ENCODE results near the gene SYNGR3.

Gene SYNGR3

DNA sequence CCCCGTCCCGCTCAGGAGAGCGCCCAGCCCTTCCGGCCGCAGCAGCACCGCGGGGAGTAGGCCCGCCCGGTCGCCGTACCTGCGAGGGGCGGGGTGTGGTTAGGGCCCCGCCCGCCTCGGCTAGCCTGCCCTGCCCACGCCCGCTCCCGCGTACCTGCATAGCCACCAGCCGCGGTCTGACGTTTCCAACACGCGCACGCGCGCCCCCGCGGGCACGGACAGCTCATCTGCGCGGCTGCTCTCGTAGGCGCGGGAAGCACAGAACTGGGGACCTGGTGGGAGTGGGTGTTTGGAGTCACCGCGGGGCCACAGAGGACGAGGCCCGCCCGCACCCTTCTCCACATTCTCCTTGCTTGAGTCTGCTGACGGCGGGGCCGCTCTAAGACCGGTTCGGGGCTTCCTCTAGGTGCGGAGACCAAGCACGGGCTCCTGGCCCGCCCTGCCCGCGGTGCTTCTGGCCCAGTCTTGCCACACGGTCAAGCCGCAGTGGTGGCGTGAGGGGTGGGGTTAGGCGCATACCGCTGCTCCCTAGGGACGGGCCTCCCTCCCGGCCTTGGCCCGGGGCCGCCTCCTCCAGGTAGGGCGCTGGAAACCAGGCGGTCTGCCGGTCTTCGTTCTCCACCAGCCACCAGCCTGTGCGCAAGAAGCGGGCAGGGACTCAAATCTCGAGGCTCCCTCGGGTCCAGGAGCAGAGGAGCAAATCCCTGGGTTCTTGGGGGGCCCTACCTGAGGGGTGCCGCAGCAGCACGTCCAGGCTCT is 10.3 kb upstream of the SYNGR3 start:
- TF ChIP-seq POLR2AphosphoS5 (IDR thresholded peaks at IDR 0.05; ENCODE audit: low read depth, low read length) = no peak
- no peak for TF ChIP-seq SIN3A (IDR thresholded peaks at IDR 0.05; ENCODE audit: borderline replicate concordance, insufficient read depth, low read length)

DNA sequence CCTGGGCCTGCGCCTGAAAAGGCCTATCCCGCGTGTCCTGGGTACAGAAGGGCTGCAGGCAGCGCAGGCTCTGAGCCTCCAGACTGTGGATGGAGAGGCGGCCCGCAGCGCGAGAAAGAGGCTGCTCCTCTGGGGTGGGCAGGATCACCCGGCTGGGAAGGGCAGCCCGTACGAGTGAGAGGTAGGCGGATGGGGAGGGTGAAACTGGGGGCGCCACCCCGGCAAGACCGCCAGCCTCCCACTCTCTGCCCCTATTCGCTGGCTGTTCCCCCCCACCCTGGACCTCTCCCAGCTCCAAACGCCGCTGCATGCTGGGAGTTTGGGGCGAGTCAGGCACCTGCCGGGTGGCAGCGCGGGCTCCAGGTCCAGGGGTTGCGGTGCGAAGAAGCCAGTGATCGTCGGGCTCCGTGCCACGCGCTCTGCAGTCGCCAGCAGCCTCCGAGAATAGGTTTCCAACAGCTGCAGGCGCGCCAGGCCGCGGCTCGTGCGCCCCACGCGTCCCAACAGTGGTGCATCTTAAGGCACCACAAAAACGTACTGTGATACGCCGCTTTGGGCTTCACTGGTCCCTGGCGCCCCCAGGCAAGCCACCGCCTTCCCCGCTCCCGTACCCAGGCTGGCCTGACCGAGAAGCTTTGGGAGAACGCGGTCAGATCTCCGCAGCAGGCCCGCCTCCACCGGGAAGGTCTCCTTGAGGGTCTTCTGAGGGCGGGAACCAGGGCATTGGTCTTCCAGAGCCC is 9.6 kb upstream of the SYNGR3 start:
- no peak for TF ChIP-seq TAF1 (IDR thresholded peaks at IDR 0.05; ENCODE audit: borderline replicate concordance, insufficient read depth, low read length)
- TF ChIP-seq POLR2AphosphoS5 (IDR thresholded peaks at IDR 0.05; ENCODE audit: low read depth, low read length) = 0 out of 2 replicates have a peak, but pooled peaks have one; percentile 27

DNA sequence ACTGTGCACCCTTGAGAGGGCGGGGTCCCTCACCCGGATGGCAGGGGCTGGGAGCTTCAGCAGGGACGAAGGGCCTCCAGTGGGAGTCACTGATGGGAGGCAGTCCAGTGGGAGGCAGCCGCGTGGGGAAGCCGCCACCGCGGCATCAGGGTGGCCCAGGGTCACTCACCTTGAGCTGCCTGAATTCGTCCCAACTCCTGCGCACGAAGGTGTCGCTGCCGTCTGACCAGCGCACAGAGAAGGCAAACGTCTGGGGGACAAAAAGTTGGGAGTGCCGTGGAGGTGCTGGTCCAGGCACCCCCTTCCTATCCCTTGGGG is 9.0 kb upstream of the SYNGR3 start:
- TF ChIP-seq, protein P1, sequence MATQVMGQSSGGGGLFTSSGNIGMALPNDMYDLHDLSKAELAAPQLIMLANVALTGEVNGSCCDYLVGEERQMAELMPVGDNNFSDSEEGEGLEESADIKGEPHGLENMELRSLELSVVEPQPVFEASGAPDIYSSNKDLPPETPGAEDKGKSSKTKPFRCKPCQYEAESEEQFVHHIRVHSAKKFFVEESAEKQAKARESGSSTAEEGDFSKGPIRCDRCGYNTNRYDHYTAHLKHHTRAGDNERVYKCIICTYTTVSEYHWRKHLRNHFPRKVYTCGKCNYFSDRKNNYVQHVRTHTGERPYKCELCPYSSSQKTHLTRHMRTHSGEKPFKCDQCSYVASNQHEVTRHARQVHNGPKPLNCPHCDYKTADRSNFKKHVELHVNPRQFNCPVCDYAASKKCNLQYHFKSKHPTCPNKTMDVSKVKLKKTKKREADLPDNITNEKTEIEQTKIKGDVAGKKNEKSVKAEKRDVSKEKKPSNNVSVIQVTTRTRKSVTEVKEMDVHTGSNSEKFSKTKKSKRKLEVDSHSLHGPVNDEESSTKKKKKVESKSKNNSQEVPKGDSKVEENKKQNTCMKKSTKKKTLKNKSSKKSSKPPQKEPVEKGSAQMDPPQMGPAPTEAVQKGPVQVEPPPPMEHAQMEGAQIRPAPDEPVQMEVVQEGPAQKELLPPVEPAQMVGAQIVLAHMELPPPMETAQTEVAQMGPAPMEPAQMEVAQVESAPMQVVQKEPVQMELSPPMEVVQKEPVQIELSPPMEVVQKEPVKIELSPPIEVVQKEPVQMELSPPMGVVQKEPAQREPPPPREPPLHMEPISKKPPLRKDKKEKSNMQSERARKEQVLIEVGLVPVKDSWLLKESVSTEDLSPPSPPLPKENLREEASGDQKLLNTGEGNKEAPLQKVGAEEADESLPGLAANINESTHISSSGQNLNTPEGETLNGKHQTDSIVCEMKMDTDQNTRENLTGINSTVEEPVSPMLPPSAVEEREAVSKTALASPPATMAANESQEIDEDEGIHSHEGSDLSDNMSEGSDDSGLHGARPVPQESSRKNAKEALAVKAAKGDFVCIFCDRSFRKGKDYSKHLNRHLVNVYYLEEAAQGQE (IDR thresholded peaks at IDR 0.05; ENCODE audit: insufficient read depth in 1 of 2, low read depth in 2 of 2, low read length in 2 of 2) = no peak
- TF ChIP-seq TAF1 (IDR thresholded peaks at IDR 0.05; ENCODE audit: borderline replicate concordance, insufficient read depth, low read length) (no peak), SIN3A (IDR thresholded peaks at IDR 0.05; ENCODE audit: borderline replicate concordance, insufficient read depth, low read length) (no peak), POLR2AphosphoS5 (IDR thresholded peaks at IDR 0.05; ENCODE audit: low read depth, low read length) (no peak), FOXP2 (optimal IDR thresholded peaks at IDR 0.05; ENCODE audit: borderline replicate concordance, extremely low read depth, extremely low read length, insufficient read depth) (no peak)

DNA sequence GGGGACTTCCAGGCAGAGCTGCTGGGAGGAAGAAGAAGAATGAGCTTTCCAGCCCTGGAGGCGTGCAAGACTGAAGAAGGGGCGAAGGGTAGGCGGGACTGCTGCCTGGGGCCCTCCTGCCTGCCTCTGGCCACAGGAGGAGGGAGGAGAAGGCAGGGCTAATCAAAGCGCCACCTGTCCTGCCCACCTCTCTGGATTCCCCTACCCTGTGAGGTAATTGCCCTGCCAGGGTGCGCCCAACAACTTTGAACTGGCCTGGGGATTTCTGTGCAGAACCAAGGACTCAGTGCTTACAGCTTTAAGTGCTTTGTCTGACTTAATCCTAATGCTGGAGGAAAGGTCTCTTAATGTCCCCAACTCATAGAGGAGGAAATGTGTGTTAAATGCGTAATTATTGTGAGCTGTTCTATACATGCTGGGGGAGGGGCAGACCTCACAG is 8.4 kb upstream of the SYNGR3 start, which contains the start of gene NOXO1:
NOXO1 (minus strand) TSS at position 72 of the 439 bp plus-strand sequence. CDS start 290 bp downstream, outside the sequence.
- no peak for TF ChIP-seq SIN3A (IDR thresholded peaks at IDR 0.05; ENCODE audit: borderline replicate concordance, insufficient read depth, low read length)
- no peak for TF ChIP-seq FOXP2 (optimal IDR thresholded peaks at IDR 0.05; ENCODE audit: borderline replicate concordance, extremely low read depth, extremely low read length, insufficient read depth)
- TF ChIP-seq, protein P1 (IDR thresholded peaks at IDR 0.05; ENCODE audit: insufficient read depth in 1 of 2, low read depth in 2 of 2, low read length in 2 of 2) = no peak
- no peak for TF ChIP-seq POLR2AphosphoS5 (IDR thresholded peaks at IDR 0.05; ENCODE audit: low read depth, low read length)
- no peak for TF ChIP-seq TAF1 (IDR thresholded peaks at IDR 0.05; ENCODE audit: borderline replicate concordance, insufficient read depth, low read length)

DNA sequence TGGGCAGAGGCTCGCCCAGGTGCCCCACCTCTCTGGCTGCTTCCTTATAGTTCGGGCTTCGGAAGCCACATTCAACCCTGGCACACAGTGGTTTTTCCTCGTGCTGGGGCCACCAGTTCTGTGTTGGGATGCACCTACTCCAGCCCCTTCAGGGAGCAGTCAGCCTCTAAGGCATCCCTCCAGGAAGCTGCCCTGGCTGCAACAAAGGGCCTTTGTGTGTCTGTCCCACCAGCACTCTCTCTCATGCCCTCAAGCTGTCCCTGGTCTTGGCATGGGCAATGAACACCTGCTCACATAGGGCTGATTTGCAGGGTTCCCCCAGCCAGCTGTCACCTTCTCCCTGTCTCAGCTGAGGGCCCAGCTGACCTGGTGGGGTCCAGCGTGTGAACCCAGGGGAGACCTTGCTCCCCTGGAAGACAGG is 7.7 kb upstream of the SYNGR3 start:
- TF ChIP-seq, protein P1 (IDR thresholded peaks at IDR 0.05; ENCODE audit: insufficient read depth in 1 of 2, low read depth in 2 of 2, low read length in 2 of 2) = no peak
- TF ChIP-seq TAF1 (IDR thresholded peaks at IDR 0.05; ENCODE audit: borderline replicate concordance, insufficient read depth, low read length) (no peak), POLR2AphosphoS5 (IDR thresholded peaks at IDR 0.05; ENCODE audit: low read depth, low read length) (no peak), FOXP2 (optimal IDR thresholded peaks at IDR 0.05; ENCODE audit: borderline replicate concordance, extremely low read depth, extremely low read length, insufficient read depth) (no peak), SIN3A (IDR thresholded peaks at IDR 0.05; ENCODE audit: borderline replicate concordance, insufficient read depth, low read length) (no peak)

Measured in PFSK-1 (cell line).